Activated naive CD8-positive, alpha-beta T cell treated with anti-CD3 and anti-CD28 coated beads, Interleukin-2, amount 50 U/mL, for 24 hours (primary cell): ENCODE data around the gene MYBPC3.

Source experiments
- ATAC-seq: fragments of 150-1000 bp; cut with Tn5 transposase; one replicate; pipeline ENCODE4 v1.10.0; 2021
- DNase-seq: peaks from one replicate; pipeline ENCODE4 v3.0.0; 2021
- H3K27ac Mint-ChIP-seq: one replicate; pipeline ENCODE4 v1.8.0; 2021; ENCODE audit warnings: mild to moderate bottlenecking, mixed read lengths
- H3K27me3 Mint-ChIP-seq: one replicate; pipeline ENCODE4 v1.8.0; 2021; ENCODE audit warnings: mixed read lengths
- H3K36me3 Mint-ChIP-seq: one replicate; pipeline ENCODE4 v1.8.0; 2021; ENCODE audit warnings: low read depth, mixed read lengths
- H3K4me1 Mint-ChIP-seq: one replicate; pipeline ENCODE4 v1.8.0; 2021; ENCODE audit warnings: mixed read lengths
- H3K4me3 Mint-ChIP-seq: one replicate; pipeline ENCODE4 v1.8.0; 2021; ENCODE audit warnings: mild to moderate bottlenecking, moderate library complexity, mixed read lengths
- H3K9me3 Mint-ChIP-seq: one replicate; pipeline ENCODE4 v1.8.0; 2021; ENCODE audit warnings: mixed read lengths

Gene MYBPC3

DNA sequence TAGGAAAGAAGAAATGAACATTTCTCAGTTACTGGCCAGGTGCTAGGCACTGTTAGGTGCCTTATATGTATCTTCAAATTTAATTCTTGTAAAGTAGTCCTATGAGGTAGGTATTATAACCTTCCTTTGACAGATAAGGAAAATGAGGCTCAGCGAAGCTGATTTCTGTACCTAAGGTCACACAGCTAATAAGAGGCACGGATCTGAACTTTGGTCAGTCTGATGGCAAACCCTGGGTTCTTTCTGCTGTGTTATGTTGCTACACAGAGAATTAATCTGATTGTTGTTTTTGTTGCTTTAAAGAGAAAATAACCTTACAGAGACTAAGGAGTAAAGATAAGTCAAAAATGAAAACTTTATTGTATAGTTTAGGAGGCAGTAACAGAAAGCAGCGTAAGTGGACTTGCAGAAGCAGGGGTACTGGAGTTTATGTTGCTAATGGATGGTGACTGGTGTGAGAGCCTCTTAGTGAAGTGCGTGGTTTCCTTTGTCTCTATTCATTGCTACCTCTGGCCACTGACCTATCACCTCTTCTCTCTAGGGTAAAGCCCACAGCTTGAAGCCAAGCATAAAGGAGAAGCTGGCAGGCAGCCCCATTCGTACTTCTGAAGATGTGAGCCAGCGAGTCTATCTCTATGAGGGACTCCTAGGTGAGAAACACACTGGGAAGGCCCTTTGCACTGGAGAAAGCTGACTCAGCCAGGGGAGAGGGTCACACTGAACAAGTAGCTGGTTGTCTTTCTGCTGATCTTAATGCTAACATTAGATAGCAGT lies 44.3 kb downstream of the MYBPC3 start:
- Mint-ChIP-seq H3K4me1 (peaks cover 4% of the 10 kb centered on the region), H3K27ac (no peak overlapping the region), H3K9me3 (no peaks in the 10 kb centered on the region), H3K27me3 (no peaks in the 10 kb centered on the region), H3K4me3 (no peak overlapping the region), H3K36me3 (peaks cover 48% of the 10 kb centered on the region)
- no peak for ATAC-seq
- DNase-seq = no peak

DNA sequence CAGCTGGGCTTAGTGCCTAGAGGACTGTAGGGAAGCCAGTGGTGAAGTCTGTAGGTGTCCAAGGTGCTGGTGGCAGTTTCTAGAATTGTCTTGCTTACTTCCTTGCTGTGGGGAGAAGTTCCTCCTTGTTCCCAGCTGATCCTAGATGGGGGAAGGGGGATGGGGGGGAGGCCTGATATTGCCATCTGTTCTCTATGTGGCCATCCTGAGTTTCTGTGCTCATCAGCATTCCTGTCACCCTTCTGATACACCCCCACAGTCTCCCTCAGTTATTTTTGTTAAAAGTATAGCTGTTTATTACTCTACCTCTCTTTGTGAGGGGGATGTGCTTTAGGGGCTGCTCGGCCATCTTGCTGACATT lies 46.0 kb downstream of the MYBPC3 start:
- Mint-ChIP-seq H3K27ac (no peak overlapping the region), H3K36me3 (peaks cover 52% of the 10 kb centered on the region)
- ATAC-seq = no peak

DNA sequence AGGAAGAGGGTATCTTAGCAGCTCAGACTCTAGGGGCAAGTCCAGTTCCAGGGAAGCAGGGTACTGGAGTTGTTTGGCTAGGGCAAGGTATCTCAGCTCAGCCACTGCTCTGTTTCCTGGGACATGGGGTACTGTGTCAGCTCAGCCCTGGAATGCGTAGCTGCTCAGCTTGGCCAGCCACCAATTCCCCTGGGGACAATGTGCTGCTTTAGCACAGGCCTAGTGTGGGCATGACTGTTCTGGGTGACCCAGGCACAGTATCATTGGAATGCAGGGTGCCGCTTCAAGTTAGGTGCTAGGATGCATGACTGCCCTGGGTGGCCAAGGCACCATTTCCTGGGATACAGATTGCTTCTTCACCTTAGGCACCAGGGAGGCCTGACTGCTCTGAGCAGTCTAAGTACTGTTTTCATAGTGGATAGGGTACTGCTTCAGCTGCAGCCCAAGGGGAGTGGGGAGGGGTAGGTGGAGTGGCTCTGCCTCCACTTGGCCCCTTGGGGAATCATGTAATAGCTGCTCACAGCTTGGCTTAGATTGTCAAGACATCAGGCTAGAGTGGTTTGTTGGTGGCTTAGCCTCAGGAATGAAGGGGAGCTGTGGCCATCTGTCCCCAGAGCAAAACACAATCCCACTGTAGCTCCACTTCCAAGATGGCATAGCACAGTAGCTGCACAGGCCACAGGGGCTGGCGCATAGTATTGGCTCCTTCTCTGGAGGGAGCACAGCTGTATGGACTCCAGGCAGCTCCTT lies 46.6 kb downstream of the MYBPC3 start:
- Mint-ChIP-seq H3K9me3 (peaks cover 7% of the 10 kb centered on the region), H3K27ac (no peak overlapping the region), H3K4me1 (peaks cover 6% of the 10 kb centered on the region), H3K36me3 (peaks cover 51% of the 10 kb centered on the region), H3K4me3 (no peak overlapping the region), H3K27me3 (no peaks in the 10 kb centered on the region)
- DNase-seq (no peak), ATAC-seq (no peak)

More for the DNA sequence above, 46.0 kb downstream of the MYBPC3 start:
- Mint-ChIP-seq H3K4me3 (no peak overlapping the region), H3K27me3 (no peaks in the 10 kb centered on the region), H3K4me1 (peaks cover 6% of the 10 kb centered on the region), H3K9me3 (peaks cover 7% of the 10 kb centered on the region)
- no peak for DNase-seq

- DNase-seq (no peak), ATAC-seq (no peak)
- peaks cover 8% of the 10 kb centered on the region for H3K4me1 Mint-ChIP-seq
- peak overlapping the region; percentile 32 for H3K27ac Mint-ChIP-seq
- peaks cover 66% of the 10 kb centered on the region for H3K36me3 Mint-ChIP-seq
- H3K4me3 Mint-ChIP-seq = no peak overlapping the region
- no peaks in the 10 kb centered on the region for H3K27me3 Mint-ChIP-seq
- H3K9me3 Mint-ChIP-seq = peaks cover 7% of the 10 kb centered on the region
These were observed 49.6 kb downstream of the MYBPC3 start for GRCh38 chr11:47302853-47303252.

- no peak overlapping the region for H3K27ac Mint-ChIP-seq
- peaks cover 70% of the 10 kb centered on the region for H3K36me3 Mint-ChIP-seq
- H3K4me1 Mint-ChIP-seq = peaks cover 8% of the 10 kb centered on the region
- H3K9me3 Mint-ChIP-seq = peaks cover 7% of the 10 kb centered on the region
- no peak overlapping the region for H3K4me3 Mint-ChIP-seq
- no peak for ATAC-seq
- no peak for DNase-seq
- no peaks in the 10 kb centered on the region for H3K27me3 Mint-ChIP-seq
These were observed 53.4 kb downstream of the MYBPC3 start for GRCh38 chr11:47299078-47299477.

- DNase-seq (no peak), ATAC-seq (no peak)
- peaks cover 2% of the 10 kb centered on the region for H3K4me1 Mint-ChIP-seq
- H3K9me3 Mint-ChIP-seq = no peaks in the 10 kb centered on the region
- H3K27ac Mint-ChIP-seq = peak overlapping the region; percentile 25
- H3K36me3 Mint-ChIP-seq = peaks cover 66% of the 10 kb centered on the region
- no peaks in the 10 kb centered on the region for H3K27me3 Mint-ChIP-seq
- no peak overlapping the region for H3K4me3 Mint-ChIP-seq
These were observed 56.5 kb downstream of the MYBPC3 start for GRCh38 chr11:47296045-47296444.

DNA sequence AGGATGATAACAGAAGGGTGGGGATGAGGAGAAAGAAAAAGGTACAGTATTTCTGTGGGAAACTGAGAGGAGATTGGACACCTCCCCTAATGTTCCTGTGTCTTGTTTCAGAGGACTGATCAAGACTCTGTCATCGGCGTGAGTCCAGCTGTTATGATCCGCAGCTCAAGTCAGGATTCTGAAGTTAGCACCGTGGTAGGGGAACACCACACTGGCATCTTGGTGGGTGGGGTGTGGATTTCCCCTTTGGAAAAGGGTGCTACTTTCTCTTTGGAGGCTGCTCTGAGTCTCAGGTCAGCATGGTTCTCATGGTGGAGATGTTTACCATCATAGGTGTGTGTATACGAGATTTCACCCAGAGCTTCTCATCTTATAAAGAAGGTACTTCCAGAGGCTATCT lies 57.1 kb downstream of the MYBPC3 start:
- H3K9me3 Mint-ChIP-seq = no peaks in the 10 kb centered on the region
- peaks cover 67% of the 10 kb centered on the region for H3K36me3 Mint-ChIP-seq
- ATAC-seq (no peak), DNase-seq (no peak)
- no peak overlapping the region for H3K4me3 Mint-ChIP-seq
- no peaks in the 10 kb centered on the region for H3K4me1 Mint-ChIP-seq
- peak overlapping the region; percentile 25 for H3K27ac Mint-ChIP-seq
- no peaks in the 10 kb centered on the region for H3K27me3 Mint-ChIP-seq

DNA sequence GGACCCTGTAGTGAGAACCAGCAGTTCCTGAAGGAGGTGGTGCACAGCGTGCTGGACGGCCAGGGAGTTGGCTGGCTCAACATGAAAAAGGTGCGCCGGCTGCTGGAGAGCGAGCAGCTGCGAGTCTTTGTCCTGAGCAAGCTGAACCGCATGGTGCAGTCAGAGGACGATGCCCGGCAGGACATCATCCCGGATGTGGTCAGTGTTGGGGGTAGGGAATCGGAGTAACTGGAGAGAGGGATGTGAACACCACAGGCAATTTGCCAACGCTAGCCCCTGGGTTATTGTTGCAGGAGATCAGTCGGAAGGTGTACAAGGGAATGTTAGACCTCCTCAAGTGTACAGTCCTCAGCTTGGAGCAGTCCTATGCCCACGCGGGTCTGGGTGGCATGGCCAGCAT lies 62.6 kb downstream of the MYBPC3 start:
- H3K27ac Mint-ChIP-seq = no peak overlapping the region
- no peak overlapping the region for H3K4me3 Mint-ChIP-seq
- H3K27me3 Mint-ChIP-seq = no peaks in the 10 kb centered on the region
- ATAC-seq = no peak
- H3K36me3 Mint-ChIP-seq = peaks cover 65% of the 10 kb centered on the region
- no peak for DNase-seq
- H3K9me3 Mint-ChIP-seq = no peaks in the 10 kb centered on the region
- no peaks in the 10 kb centered on the region for H3K4me1 Mint-ChIP-seq

- Mint-ChIP-seq H3K27me3 (no peaks in the 10 kb centered on the region), H3K9me3 (no peaks in the 10 kb centered on the region), H3K36me3 (peaks cover 67% of the 10 kb centered on the region)
These were observed 64.4 kb downstream of the MYBPC3 start for GRCh38 chr11:47288066-47288465.

GRCh38 chr11:47285969-47286770 lies 66.3 kb downstream of the MYBPC3 start:
- DNase-seq (no peak), ATAC-seq (no peak)
- Mint-ChIP-seq H3K27ac (no peak overlapping the region), H3K36me3 (peaks cover 58% of the 10 kb centered on the region), H3K4me1 (no peaks in the 10 kb centered on the region), H3K9me3 (no peaks in the 10 kb centered on the region), H3K27me3 (no peaks in the 10 kb centered on the region), H3K4me3 (no peak overlapping the region)

More at GRCh38 chr11:47288066-47288465, 64.4 kb downstream of the MYBPC3 start:
- Mint-ChIP-seq H3K4me3 (no peak overlapping the region), H3K4me1 (no peaks in the 10 kb centered on the region), H3K27ac (no peak overlapping the region)
- DNase-seq (no peak), ATAC-seq (no peak)

- Mint-ChIP-seq H3K36me3 (peaks cover 45% of the 10 kb centered on the region), H3K27me3 (no peaks in the 10 kb centered on the region), H3K4me3 (no peak overlapping the region), H3K27ac (no peak overlapping the region), H3K9me3 (no peaks in the 10 kb centered on the region), H3K4me1 (no peaks in the 10 kb centered on the region)
- DNase-seq (no peak), ATAC-seq (no peak)
These were observed 68.4 kb downstream of the MYBPC3 start for GRCh38 chr11:47284151-47284550.

DNA sequence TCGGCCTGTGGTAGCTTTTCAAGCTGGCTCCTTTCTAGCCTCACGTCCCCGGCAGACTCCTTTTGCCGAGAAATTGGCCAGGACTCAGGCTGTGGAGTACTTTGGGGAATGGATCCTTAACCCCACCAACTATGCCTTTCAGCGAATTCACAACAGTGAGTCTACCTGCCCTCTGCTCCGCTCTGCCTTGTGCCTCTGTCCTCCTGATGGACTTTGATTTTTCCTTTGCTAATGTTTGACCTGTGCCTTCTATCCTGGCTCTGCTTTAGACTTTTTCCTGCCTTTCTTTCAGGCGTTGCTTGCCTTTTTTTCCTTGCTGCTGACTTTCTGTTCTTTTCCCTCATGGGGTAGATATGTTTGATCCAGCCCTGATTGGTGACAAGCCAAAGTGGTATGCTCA lies 70.0 kb downstream of the MYBPC3 start:
- Mint-ChIP-seq H3K9me3 (no peaks in the 10 kb centered on the region), H3K4me1 (no peaks in the 10 kb centered on the region), H3K27ac (no peak overlapping the region), H3K27me3 (no peaks in the 10 kb centered on the region), H3K36me3 (peaks cover 43% of the 10 kb centered on the region), H3K4me3 (no peak overlapping the region)
- DNase-seq = no peak
- no peak for ATAC-seq
